Measurements from ENCODE around the gene LSM2.

The LSM2 gene

DNA sequence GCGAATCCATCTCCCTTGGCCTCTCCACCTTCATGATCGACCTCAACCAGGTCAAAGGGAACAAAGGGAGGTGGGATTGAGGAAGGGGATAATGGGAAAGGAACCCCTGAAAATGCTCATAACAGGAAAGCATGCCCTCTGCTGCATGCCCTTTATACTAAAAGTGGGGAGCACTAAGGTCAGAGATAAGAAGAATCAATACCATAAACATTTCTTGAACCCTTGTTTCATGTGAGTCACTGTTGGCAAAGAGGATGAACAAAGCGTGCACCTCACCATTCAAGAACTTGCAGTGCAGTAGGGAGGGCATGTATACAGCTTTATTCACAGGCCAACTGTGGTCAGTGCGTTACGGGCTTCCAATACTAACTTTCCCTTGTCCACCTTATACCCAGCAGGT, 46.0 kb downstream of the LSM2 start:
- Histone ChIP-seq H4K20me1 (ENCODE audit: insufficient read depth) (no peaks in the 10 kb centered on the region), H3K4me2 (no peak overlapping the region), H3K79me2 (ENCODE audit: insufficient read depth, low read depth) (no peaks in the 10 kb centered on the region), H2AFZ (ENCODE audit: low read depth) (no peak overlapping the region), H3K9ac (no peak overlapping the region), H3K27me3 (ENCODE audit: insufficient read depth, low read depth) (no peaks in the 10 kb centered on the region), H3K4me1 (ENCODE audit: low read depth, poor library complexity, severe bottlenecking) (peaks cover 14% of the 10 kb centered on the region), H3K27ac (no peak overlapping the region), H3K4me3 (IDR thresholded peaks at IDR 0.05; ENCODE audit: insufficient read depth, low read depth, low read length) (no peak overlapping the region), H3K36me3 (ENCODE audit: insufficient read depth) (no peaks in the 10 kb centered on the region)
- TF ChIP-seq CTCF (conservative IDR thresholded peaks at IDR 0.05; ENCODE audit: low read depth, low read length), result no peak

DNA sequence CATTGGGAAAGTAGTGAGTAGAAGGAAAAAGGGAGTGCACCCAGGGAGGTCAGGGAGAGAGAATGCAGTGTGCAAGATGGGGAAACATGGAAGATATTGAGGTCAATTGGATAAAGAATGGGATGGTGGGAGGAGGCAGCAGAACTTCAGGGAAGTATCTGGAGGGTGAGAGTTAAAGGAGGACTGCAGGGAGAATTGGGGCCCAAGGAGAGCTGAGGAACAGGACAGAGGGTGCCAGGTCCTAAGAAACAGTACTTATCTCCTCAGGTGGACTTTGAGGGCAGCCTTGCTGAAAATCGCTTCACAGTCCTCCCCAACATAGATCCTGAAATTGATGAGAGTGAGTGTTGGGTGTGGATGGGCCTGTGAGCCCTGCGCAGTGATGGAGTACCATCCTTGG, 48.5 kb downstream of the LSM2 start:
- Histone ChIP-seq H4K20me1 (ENCODE audit: insufficient read depth) (no peaks in the 10 kb centered on the region), H3K27ac (no peak overlapping the region), H2AFZ (ENCODE audit: low read depth) (no peak overlapping the region), H3K9ac (no peak overlapping the region), H3K4me2 (no peak overlapping the region), H3K27me3 (ENCODE audit: insufficient read depth, low read depth) (no peaks in the 10 kb centered on the region), H3K4me3 (IDR thresholded peaks at IDR 0.05; ENCODE audit: insufficient read depth, low read depth, low read length) (no peak overlapping the region), H3K79me2 (ENCODE audit: insufficient read depth, low read depth) (no peaks in the 10 kb centered on the region), H3K4me1 (ENCODE audit: low read depth, poor library complexity, severe bottlenecking) (no peaks in the 10 kb centered on the region), H3K36me3 (ENCODE audit: insufficient read depth) (no peaks in the 10 kb centered on the region)
- TF ChIP-seq CTCF (conservative IDR thresholded peaks at IDR 0.05; ENCODE audit: low read depth, low read length), result no peak

DNA sequence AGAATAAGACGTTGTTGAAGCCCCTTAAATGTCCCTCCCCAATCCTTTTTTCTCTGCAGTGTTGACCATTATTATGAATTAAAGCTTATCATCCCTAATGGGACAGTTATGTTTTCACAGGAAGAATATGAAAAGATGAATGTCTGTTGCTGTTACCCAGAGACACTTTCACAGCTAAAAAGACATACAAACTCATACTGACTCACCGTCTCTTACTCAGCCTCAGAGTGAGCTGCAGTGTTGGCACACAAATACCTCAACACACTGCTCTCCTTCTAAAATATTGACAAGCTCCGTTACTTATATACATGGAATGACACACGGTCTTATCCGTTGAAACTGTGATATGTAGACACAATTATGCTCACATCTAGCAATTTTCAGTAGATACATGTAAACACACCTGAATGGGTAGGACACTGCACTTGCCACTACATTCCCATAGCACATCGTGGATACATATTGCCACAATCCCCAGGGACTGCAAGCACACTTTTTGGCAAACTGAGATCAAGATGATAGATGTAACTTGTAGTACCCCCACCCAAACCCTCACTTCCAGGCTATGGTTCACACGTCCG, 53.9 kb downstream of the LSM2 start:
- no peak overlapping the region for H2AFZ ChIP-seq (ENCODE audit: low read depth)
- H3K4me3 ChIP-seq (IDR thresholded peaks at IDR 0.05; ENCODE audit: insufficient read depth, low read depth, low read length), result no peak overlapping the region
- H3K36me3 ChIP-seq (ENCODE audit: insufficient read depth), result no peaks in the 10 kb centered on the region
- no peak for TF ChIP-seq CTCF (conservative IDR thresholded peaks at IDR 0.05; ENCODE audit: low read depth, low read length)
- H3K9ac ChIP-seq, result no peak overlapping the region
- H3K4me1 ChIP-seq (ENCODE audit: low read depth, poor library complexity, severe bottlenecking), result no peaks in the 10 kb centered on the region
- H3K79me2 ChIP-seq (ENCODE audit: insufficient read depth, low read depth), result no peaks in the 10 kb centered on the region
- H3K27me3 ChIP-seq (ENCODE audit: insufficient read depth, low read depth), result no peaks in the 10 kb centered on the region
- H3K4me2 ChIP-seq, result no peak overlapping the region
- no peaks in the 10 kb centered on the region for H4K20me1 ChIP-seq (ENCODE audit: insufficient read depth)
- no peak overlapping the region for H3K27ac ChIP-seq

DNA sequence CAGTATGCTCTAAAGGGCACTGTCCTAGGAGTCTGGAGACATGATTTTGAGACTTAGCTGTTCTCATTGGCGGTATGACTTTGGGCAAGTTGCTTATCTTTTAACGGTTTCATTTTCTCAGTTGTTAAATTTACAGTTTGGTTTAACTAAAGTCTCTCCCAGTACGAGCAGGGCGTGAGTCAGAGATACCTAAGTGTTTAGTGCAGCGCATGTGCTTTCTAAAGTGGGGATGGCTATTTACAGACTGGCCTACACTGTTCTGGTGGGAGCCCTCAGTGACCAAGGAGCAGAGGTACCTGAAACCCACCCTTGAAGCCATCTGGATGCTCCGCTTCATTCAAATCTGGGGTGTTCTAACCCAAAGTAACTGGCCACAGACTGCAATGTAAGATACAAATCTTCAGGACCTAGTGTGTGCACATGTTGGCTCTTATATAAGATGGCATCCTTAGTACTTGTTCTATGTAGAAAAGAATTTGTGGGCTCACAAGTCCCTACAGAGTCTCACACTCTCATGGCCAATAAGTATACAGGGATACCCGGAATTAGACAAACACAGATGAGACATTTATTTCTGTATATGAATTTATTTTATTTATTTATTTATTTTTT, 56.2 kb downstream of the LSM2 start:
- Histone ChIP-seq H3K27me3 (ENCODE audit: insufficient read depth, low read depth) (no peaks in the 10 kb centered on the region), H3K4me3 (IDR thresholded peaks at IDR 0.05; ENCODE audit: insufficient read depth, low read depth, low read length) (no peak overlapping the region), H3K79me2 (ENCODE audit: insufficient read depth, low read depth) (no peaks in the 10 kb centered on the region), H4K20me1 (ENCODE audit: insufficient read depth) (no peaks in the 10 kb centered on the region), H3K4me1 (ENCODE audit: low read depth, poor library complexity, severe bottlenecking) (no peaks in the 10 kb centered on the region), H3K9ac (no peak overlapping the region), H3K27ac (no peak overlapping the region), H2AFZ (ENCODE audit: low read depth) (no peak overlapping the region), H3K36me3 (ENCODE audit: insufficient read depth) (no peaks in the 10 kb centered on the region), H3K4me2 (no peak overlapping the region)
- TF ChIP-seq CTCF (conservative IDR thresholded peaks at IDR 0.05; ENCODE audit: low read depth, low read length), result no peak
